Smooth muscle cell (in vitro differentiated cells): ENCODE data around the gene VAMP2. TPM values are rescaled to one million over a fixed set of nuclear protein-coding genes. Genes with fewer than 3 reads are reported as not detected.

Experiments used
- DNase-seq: peaks from one replicate; lab custom pipeline; 2025; ENCODE audit not compliant: unreplicated experiment; lab: John Stamatoyannopoulos, UW
- H2AFZ ChIP-seq: fragments of 200-600 bp; sonication (generic); 2 replicates; pipeline ENCODE4 v1.6.0; 2016; ENCODE audit warnings: antibody characterized with exemption, low read depth, mild to moderate bottlenecking
- H3F3A ChIP-seq: fragments of 200-600 bp; sonication (generic); 2 replicates; pipeline ENCODE4 v1.6.0; 2017; ENCODE audit warnings: antibody characterized with exemption, low read depth
- H3K27ac ChIP-seq: fragments of 200-600 bp; sonication (generic); 2 replicates; pipeline ENCODE4 v1.5.1; 2016; ENCODE audit warnings: low read depth, mild to moderate bottlenecking
- H3K27me3 ChIP-seq: fragments of 200-600 bp; sonication (generic); 2 replicates; pipeline ENCODE4 v1.6.1; 2016; ENCODE audit warnings: low read depth, mild to moderate bottlenecking
- H3K36me3 ChIP-seq: fragments of 200-600 bp; sonication (generic); 2 replicates; pipeline ENCODE4 v1.5.1; 2016; ENCODE audit warnings: low read depth
- H3K4me1 ChIP-seq: fragments of 200-600 bp; sonication (generic); 2 replicates; pipeline ENCODE4 v1.5.1; 2016; ENCODE audit warnings: low read depth
- H3K4me2 ChIP-seq: fragments of 200-600 bp; sonication (generic); 2 replicates; pipeline ENCODE4 v1.6.0; 2016; ENCODE audit warnings: mild to moderate bottlenecking
- H3K4me3 ChIP-seq: fragments of 200-600 bp; sonication (generic); 2 replicates; pipeline ENCODE4 v1.5.1; 2016; ENCODE audit warnings: mild to moderate bottlenecking
- H3K79me2 ChIP-seq: fragments of 200-600 bp; sonication (generic); 2 replicates; pipeline ENCODE4 v1.6.0; 2016; ENCODE audit warnings: low read depth, mild to moderate bottlenecking
- H3K9ac ChIP-seq: fragments of 200-600 bp; sonication (generic); 2 replicates; pipeline ENCODE4 v1.6.0; 2016; ENCODE audit warnings: low read depth
- H3K9me3 ChIP-seq: fragments of 200-600 bp; sonication (generic); replicated peaks from 2 replicates; pipeline ENCODE4 v1.5.1; 2016; ENCODE audit warnings: low read depth
- H4K20me1 ChIP-seq: fragments of 200-600 bp; sonication (generic); 2 replicates; pipeline ENCODE4 v1.6.0; 2016; ENCODE audit warnings: low read depth
- WGBS: methylation state at CpG from one replicate; pipeline ENCODE4 v1.1.7; 2016; ENCODE audit warnings: low lambda C conversion rate; 5-methylcytosine and 5-hydroxymethylcytosine counted together
- polyA plus RNA-seq: library from polyadenylated mRNA; unstranded; fragments of >200 nt; fragmentation: Nextera tagmentation; extraction: Ambion mirVana; gene quantifications from 2 replicates; pipeline ENCODE4 v1.2.1, GENCODE V29; 2016
- total RNA-seq: library from RNA; depleted of rRNA; stranded (reverse); fragments of >200 nt; gene quantifications from 2 replicates; pipeline ENCODE4 v1.2.3, GENCODE V29; 2014
- TF ChIP-seq, protein P1 (sequence below): fragments of 200-600 bp; sonication (generic); IDR thresholded peaks from 2 replicates; pipeline ENCODE4 v1.5.1; 2017; ENCODE audit warnings: borderline replicate concordance, mild to moderate bottlenecking, antibody characterized with exemption; ENCODE audit not compliant: insufficient read depth, poor library complexity, severe bottlenecking

The VAMP2 gene
- total and polyA plus RNA-seq, 2 experiments from 2014 or later: 8.1 to 20.1 TPM

DNA sequence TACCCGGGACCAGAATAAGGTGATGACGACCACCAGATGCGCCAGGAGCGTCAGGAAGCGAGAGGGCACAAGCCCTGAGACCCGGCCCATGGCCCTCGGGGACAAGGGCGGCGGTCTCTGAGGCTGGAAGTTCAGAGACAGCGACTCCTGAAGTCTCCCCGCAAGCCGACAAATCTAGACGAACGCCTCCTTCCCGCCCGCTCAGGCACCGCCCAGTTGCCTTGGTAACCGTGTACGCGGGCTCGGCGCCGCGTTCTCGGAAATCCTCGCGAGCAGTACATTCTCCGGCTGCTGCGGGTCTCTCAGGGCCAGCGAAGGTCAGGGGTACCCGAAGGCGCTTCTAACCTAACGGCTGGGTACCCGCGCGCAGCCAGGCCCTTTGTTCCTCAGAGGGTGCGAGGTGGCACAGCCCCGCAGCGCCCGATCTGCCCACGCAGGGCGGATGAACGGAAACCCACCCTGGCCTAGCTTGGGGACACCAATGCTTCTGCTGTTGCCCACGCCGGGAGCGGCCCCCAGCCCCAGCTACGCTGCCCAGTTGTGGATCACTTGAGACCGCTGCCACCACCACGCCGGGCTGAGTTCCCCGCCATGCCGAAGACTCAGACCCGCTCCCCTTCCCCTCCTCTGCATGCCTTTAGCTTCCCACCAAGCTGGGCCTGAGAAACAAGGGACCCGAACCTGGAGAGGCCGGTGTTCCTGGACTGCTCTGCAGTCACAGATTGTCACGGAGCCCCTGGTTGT, 13.6 kb upstream of the VAMP2 start, which contains the start of gene TMEM107:
TSS of gene TMEM107 (minus strand) at position 184 of the 744 bp plus-strand sequence. CDS start at position 90, 94 bp downstream.
- H3K9ac ChIP-seq: peak within 1 kb of the TSS; percentile 84
- H3F3A ChIP-seq: no peaks in the 10 kb centered on the region
- no peaks in the 10 kb centered on the region for H3K9me3 ChIP-seq
- H3K4me2 ChIP-seq: peak within 1 kb of the TSS; percentile 92
- peak within 1 kb of the TSS; percentile 68 for H3K27ac ChIP-seq
- TF ChIP-seq, protein P1, sequence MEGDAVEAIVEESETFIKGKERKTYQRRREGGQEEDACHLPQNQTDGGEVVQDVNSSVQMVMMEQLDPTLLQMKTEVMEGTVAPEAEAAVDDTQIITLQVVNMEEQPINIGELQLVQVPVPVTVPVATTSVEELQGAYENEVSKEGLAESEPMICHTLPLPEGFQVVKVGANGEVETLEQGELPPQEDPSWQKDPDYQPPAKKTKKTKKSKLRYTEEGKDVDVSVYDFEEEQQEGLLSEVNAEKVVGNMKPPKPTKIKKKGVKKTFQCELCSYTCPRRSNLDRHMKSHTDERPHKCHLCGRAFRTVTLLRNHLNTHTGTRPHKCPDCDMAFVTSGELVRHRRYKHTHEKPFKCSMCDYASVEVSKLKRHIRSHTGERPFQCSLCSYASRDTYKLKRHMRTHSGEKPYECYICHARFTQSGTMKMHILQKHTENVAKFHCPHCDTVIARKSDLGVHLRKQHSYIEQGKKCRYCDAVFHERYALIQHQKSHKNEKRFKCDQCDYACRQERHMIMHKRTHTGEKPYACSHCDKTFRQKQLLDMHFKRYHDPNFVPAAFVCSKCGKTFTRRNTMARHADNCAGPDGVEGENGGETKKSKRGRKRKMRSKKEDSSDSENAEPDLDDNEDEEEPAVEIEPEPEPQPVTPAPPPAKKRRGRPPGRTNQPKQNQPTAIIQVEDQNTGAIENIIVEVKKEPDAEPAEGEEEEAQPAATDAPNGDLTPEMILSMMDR: no peak
- no peaks in the 10 kb centered on the region for H3K27me3 ChIP-seq
- H3K4me3 ChIP-seq: peak within 1 kb of the TSS; percentile 61
- 4% methylated on average over 56 of the region's 56 CpGs for WGBS
- DNase-seq: peak; percentile 57
- no peaks in the 10 kb centered on the region for H3K79me2 ChIP-seq
- peak within 1 kb of the TSS; percentile 89 for H2AFZ ChIP-seq
- peaks cover 16% of the 10 kb centered on the region for H3K4me1 ChIP-seq
- no peaks in the 10 kb centered on the region for H4K20me1 ChIP-seq
- H3K36me3 ChIP-seq: no peaks in the 10 kb centered on the region

DNA sequence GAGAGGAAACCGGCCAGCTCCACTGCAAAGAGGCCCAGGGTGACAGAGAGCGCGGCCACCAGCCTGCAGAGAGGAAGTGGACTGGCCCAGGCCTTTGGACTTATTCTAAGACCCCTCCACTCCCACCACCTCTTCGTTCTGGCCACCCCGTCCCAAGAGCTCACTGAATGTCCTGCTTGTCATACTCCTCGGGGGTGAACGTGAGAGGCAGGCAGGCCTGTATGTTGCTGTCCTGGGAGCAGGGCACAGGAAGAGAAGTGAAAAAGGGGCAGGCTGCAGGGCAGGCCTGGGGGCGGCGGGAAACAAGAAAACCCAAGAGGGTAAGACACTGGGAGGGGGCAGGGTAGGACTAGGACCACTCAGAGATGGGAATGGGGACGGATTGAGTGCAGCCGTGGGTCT, 13.0 kb upstream of the VAMP2 start:
- no peaks in the 10 kb centered on the region for H3K79me2 ChIP-seq
- no peaks in the 10 kb centered on the region for H4K20me1 ChIP-seq
- H3K36me3 ChIP-seq: no peaks in the 10 kb centered on the region
- no peak for DNase-seq
- no peaks in the 10 kb centered on the region for H3K27me3 ChIP-seq
- peak overlapping the region; percentile 89 for H2AFZ ChIP-seq
- H3F3A ChIP-seq: no peaks in the 10 kb centered on the region
- H3K4me1 ChIP-seq: peaks cover 16% of the 10 kb centered on the region
- peak overlapping the region; percentile 92 for H3K4me2 ChIP-seq
- TF ChIP-seq, protein P1: no peak
- H3K4me3 ChIP-seq: peak overlapping the region; percentile 61
- WGBS: 12% methylated on average over 11 of the region's 11 CpGs
- H3K9ac ChIP-seq: peak overlapping the region; percentile 84
- H3K9me3 ChIP-seq: no peaks in the 10 kb centered on the region
- H3K27ac ChIP-seq: peak overlapping the region; percentile 68

DNA sequence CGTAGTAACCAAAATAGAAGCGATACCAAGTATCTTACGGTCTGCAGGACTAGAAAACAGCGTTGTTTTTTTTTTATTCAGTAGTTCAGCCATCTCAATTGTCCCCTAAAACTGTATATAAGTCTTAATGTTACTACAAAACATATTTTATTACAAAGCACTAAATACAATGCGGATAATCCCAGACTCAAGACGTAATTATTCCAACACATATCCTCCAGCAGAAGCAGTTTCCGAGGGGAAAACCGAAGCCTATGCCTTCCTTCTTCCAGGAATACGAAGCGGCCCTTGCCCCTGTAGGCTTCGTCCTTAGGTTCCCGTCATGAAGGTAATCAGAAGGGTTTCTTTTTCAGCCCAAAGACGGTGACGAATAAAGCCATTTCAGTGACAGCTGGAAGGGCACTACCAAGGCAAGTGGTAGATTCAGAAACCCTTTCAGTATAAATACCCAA, 11.1 kb upstream of the VAMP2 start:
- no peak for DNase-seq
- Histone ChIP-seq H3F3A (no peaks in the 10 kb centered on the region), H3K9me3 (no peaks in the 10 kb centered on the region), H3K27ac (peak overlapping the region; percentile 98), H2AFZ (peak overlapping the region; percentile 41), H3K36me3 (no peaks in the 10 kb centered on the region), H3K4me2 (peak overlapping the region; percentile 92), H3K9ac (peak overlapping the region; percentile 97), H3K27me3 (no peaks in the 10 kb centered on the region), H3K4me3 (peak overlapping the region; percentile 65), H3K4me1 (peaks cover 16% of the 10 kb centered on the region), H4K20me1 (no peaks in the 10 kb centered on the region), H3K79me2 (no peaks in the 10 kb centered on the region)
- 2% methylated on average over 14 of the region's 14 CpGs for WGBS
- TF ChIP-seq, protein P1: no peak
